Hepatocyte (in vitro differentiated cells): ENCODE measurements around the gene PRRG1.

Experiments
- CTCF ChIP-seq: fragments of 200-600 bp; sonication (generic); IDR thresholded peaks from 2 replicates; pipeline ENCODE4 v1.5.1; 2016; ENCODE audit warnings: antibody characterized with exemption, mild to moderate bottlenecking; ENCODE audit not compliant: poor library complexity
- EZH2 ChIP-seq: fragments of 200-600 bp; sonication (generic); IDR thresholded peaks from 2 replicates; pipeline ENCODE4 v1.6.1; 2016; ENCODE audit warnings: antibody characterized with exemption, mild to moderate bottlenecking, borderline replicate concordance
- EZH2phosphoT487 ChIP-seq: fragments of 200-600 bp; sonication (generic); IDR thresholded peaks from one replicate; pipeline ENCODE4 v1.6.1; 2018; ENCODE audit warnings: antibody characterized with exemption, mild to moderate bottlenecking, low read depth, moderate library complexity; ENCODE audit not compliant: unreplicated experiment, severe bottlenecking

GRCh38 chrX:37348231-37348970 lies 763 bp upstream of the PRRG1 start:
- TF ChIP-seq CTCF: no peak
- no peak for TF ChIP-seq EZH2
- TF ChIP-seq EZH2phosphoT487: no peak
